22Rv1 (cell line): ENCODE results near the gene FAM13C.

Experiments
- ZFX ChIP-seq: fragments of 450-650 bp; IDR thresholded peaks from 2 replicates; pipeline ENCODE4 v1.6.1; 2017; ENCODE audit warnings: antibody characterized with exemption, borderline replicate concordance
- TF ChIP-seq, protein P1 (sequence below): fragments of 450-650 bp; IDR thresholded peaks from 2 replicates; pipeline ENCODE4 v1.5.1; 2017; ENCODE audit warnings: mild to moderate bottlenecking

DNA sequence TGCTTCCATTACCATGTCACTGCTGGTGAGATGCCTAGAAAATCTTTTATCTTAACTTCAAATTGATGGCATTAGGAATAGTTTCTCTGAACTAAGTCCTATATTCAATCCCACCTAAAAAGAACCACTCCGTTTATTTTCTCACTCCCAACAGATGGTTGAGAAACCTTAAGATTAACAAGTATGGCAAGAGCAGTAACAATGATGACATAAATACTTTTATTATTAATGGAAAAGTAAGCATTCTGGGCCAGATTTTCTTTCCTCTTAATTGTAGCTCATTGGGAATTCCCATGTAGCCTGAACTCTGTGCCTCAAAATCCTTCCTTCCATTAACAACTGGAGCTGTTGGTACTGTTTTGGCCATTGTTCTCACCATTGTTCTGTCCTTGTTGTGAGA, 21.1 kb upstream of the FAM13C start:
- TF ChIP-seq, protein P1, sequence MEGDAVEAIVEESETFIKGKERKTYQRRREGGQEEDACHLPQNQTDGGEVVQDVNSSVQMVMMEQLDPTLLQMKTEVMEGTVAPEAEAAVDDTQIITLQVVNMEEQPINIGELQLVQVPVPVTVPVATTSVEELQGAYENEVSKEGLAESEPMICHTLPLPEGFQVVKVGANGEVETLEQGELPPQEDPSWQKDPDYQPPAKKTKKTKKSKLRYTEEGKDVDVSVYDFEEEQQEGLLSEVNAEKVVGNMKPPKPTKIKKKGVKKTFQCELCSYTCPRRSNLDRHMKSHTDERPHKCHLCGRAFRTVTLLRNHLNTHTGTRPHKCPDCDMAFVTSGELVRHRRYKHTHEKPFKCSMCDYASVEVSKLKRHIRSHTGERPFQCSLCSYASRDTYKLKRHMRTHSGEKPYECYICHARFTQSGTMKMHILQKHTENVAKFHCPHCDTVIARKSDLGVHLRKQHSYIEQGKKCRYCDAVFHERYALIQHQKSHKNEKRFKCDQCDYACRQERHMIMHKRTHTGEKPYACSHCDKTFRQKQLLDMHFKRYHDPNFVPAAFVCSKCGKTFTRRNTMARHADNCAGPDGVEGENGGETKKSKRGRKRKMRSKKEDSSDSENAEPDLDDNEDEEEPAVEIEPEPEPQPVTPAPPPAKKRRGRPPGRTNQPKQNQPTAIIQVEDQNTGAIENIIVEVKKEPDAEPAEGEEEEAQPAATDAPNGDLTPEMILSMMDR, result no peak
- TF ChIP-seq ZFX, result no peak
